Sigmoid colon (tissue), 7 donors: ENCODE measurements around the gene COPZ1. TPM values are rescaled to one million over a fixed set of nuclear protein-coding genes. Genes with fewer than 3 reads are reported as not detected.

ENCODE experiments used
- DNase-seq: peaks from one replicate; pipeline ENCODE4 v3.0.0-alpha.2; 2019
- H3K27ac ChIP-seq, 4 donors: fragments of 200-600 bp; sonication (generic); one replicate each; pipeline ENCODE4 v1.5.1; 2016 to 2019; ENCODE audit warnings: mild to moderate bottlenecking in 1 of 4
- H3K27me3 ChIP-seq, 3 donors: fragments of 200-600 bp; sonication (generic); one replicate each; pipeline ENCODE4 v1.5.1; 2019; ENCODE audit warnings: mild to moderate bottlenecking in 1 of 3
- H3K36me3 ChIP-seq, 4 donors: fragments of 200-600 bp; sonication (generic); one replicate each; pipeline ENCODE4 v1.5.1; 2016 to 2019
- H3K4me1 ChIP-seq, 4 donors: fragments of 200-600 bp; sonication (generic); one replicate each; pipeline ENCODE4 v1.5.1; 2017 to 2019
- H3K4me3 ChIP-seq, 4 donors: fragments of 200-600 bp; sonication (generic); one replicate each; pipeline ENCODE4 v1.5.1; 2017 to 2019; ENCODE audit warnings: mild to moderate bottlenecking in 2 of 4, moderate library complexity in 1 of 4
- H3K9me3 ChIP-seq, 4 donors: fragments of 200-600 bp in 3 of 4; sonication (generic) in 3 of 4; one replicate each; pipeline versions ENCODE4 v1.5.1 to v1.6.1; 2013 to 2019
- CTCF ChIP-seq, 4 experiments: fragments of 450-650 bp in 3 of 4; fragments of 200-600 bp in 1 of 4; IDR thresholded peaks; one replicate each; pipeline ENCODE4 v1.5.1; 2016 to 2019; ENCODE audit warnings: antibody characterized with exemption in 4 of 4, mild to moderate bottlenecking in 3 of 4, moderate library complexity in 2 of 4
- EP300 ChIP-seq, 4 donors: sonication (generic); formaldehyde crosslinking; IDR thresholded peaks; one replicate each; pipeline ENCODE4 v1.6.1; 2017; ENCODE audit warnings: antibody characterized with exemption in 4 of 4
- POLR2A ChIP-seq, 2 donors: fragments of 450-650 bp; IDR thresholded peaks; one replicate each; pipeline ENCODE4 v1.6.1; 2016; ENCODE audit warnings: antibody characterized with exemption in 2 of 2, mild to moderate bottlenecking in 2 of 2, moderate library complexity in 2 of 2
- POLR2AphosphoS5 ChIP-seq, 4 donors: sonication (generic); formaldehyde crosslinking; IDR thresholded peaks; one replicate each; pipeline ENCODE4 v1.6.1; 2017; ENCODE audit warnings: antibody characterized with exemption in 4 of 4
- WGBS, 2 donors: extraction: QIAGEN DNeasy Blood & Tissue Kit; methylation state at CpG; one replicate each; pipeline ENCODE4 v1.1.7; 2013; 5-methylcytosine and 5-hydroxymethylcytosine counted together
- intact Hi-C: fragments of 100-400 bp; cut with DNase I; formaldehyde crosslinking; loops from one replicate; pipeline ENCODE4 v1.15.1; 2023
- polyA plus RNA-seq, 3 donors: library from polyadenylated mRNA; stranded (reverse); fragments of 200-250 nt; gene quantifications; one replicate each; pipeline ENCODE4 v1.2.3, GENCODE V29; 2013
- total RNA-seq, 4 donors: library from RNA; depleted of rRNA; stranded (reverse); fragments of >200 nt; gene quantifications; one replicate each; pipeline ENCODE4 v1.1.0, GENCODE V29; 2016
- donor health status: healthy with polysubstance abuse.
- donor health status: Bipolar disorder and iron deficiency.
- donor health status: healthy.

Gene COPZ1
- total and polyA plus RNA-seq, 7 donors = 39.6 to 155 (median 74.2) TPM

- Histone ChIP-seq H3K4me1 (peaks cover 0 to 9% (median 8%) of the 10 kb centered on the region in 4 donors), H3K4me3 (peak within 1 kb of the TSS in 2 of 4 donors; percentile 15 to 27), H3K9me3 (no peaks in the 10 kb centered on the region), H3K36me3 (no peaks in the 10 kb centered on the region), H3K27me3 (peaks cover 0 to 43% (median 17%) of the 10 kb centered on the region in 3 donors), H3K27ac (no peak within 1 kb of the TSS)
- 3 to 5% methylated on average over 26 of the region's 26 CpGs for WGBS, 2 donors
- DNase-seq = no peak
- intact Hi-C loops = no loop called here
- TF ChIP-seq POLR2AphosphoS5 (IDR thresholded peaks at IDR 0.05) (no peak), POLR2A (IDR thresholded peaks at IDR 0.05) (no peak), CTCF (IDR thresholded peaks at IDR 0.05) (no peak), EP300 (IDR thresholded peaks at IDR 0.05) (no peak)
Observed at GRCh38 chr12:54300732-54301427, 24.1 kb upstream of the COPZ1 start, which contains the start of gene NFE2. Gene NFE2, minus strand, starts transcription at chr12:54301015. Its CDS starts 5,767 bp downstream, at chr12:54295248.

- Histone ChIP-seq H3K27me3 (peaks cover 0 to 43% (median 17%) of the 10 kb centered on the region in 3 donors), H3K9me3 (no peaks in the 10 kb centered on the region), H3K27ac (no peak overlapping the region), H3K4me3 (no peak overlapping the region), H3K36me3 (no peaks in the 10 kb centered on the region), H3K4me1 (peaks cover 0 to 9% (median 8%) of the 10 kb centered on the region in 4 donors)
- intact Hi-C loops = no loop called here
- 67 to 83% methylated on average over 1 of the region's 1 CpG for WGBS, 2 donors
- TF ChIP-seq EP300 (IDR thresholded peaks at IDR 0.05) (no peak), POLR2A (IDR thresholded peaks at IDR 0.05) (no peak), CTCF (IDR thresholded peaks at IDR 0.05) (no peak), POLR2AphosphoS5 (IDR thresholded peaks at IDR 0.05) (no peak)
- peak; percentile 45 for DNase-seq
Observed at GRCh38 chr12:54301428-54302048, 23.4 kb upstream of the COPZ1 start.

- intact Hi-C loops = no loop called here
- no peaks in the 10 kb centered on the region for H3K36me3 ChIP-seq
- DNase-seq = no peak
- H3K27ac ChIP-seq = no peak overlapping the region
- H3K27me3 ChIP-seq = peaks cover 0 to 42% (median 15%) of the 10 kb centered on the region in 3 donors
- no peak overlapping the region for H3K4me3 ChIP-seq
- TF ChIP-seq CTCF (IDR thresholded peaks at IDR 0.05) (no peak), POLR2AphosphoS5 (IDR thresholded peaks at IDR 0.05) (no peak), EP300 (IDR thresholded peaks at IDR 0.05) (no peak), POLR2A (IDR thresholded peaks at IDR 0.05) (no peak)
- no peaks in the 10 kb centered on the region for H3K9me3 ChIP-seq
- peaks cover 0 to 9% (median 8%) of the 10 kb centered on the region in 4 donors for H3K4me1 ChIP-seq
Observed at GRCh38 chr12:54303640-54304039, 21.3 kb upstream of the COPZ1 start.

GRCh38 chr12:54304187-54304810 lies 20.6 kb upstream of the COPZ1 start:
- no peak overlapping the region for H3K4me3 ChIP-seq
- peak; percentile 71 for DNase-seq
- 12 to 22% methylated on average over 12 of the region's 12 CpGs for WGBS, 2 donors
- peaks cover 0 to 9% (median 8%) of the 10 kb centered on the region in 4 donors for H3K4me1 ChIP-seq
- H3K27me3 ChIP-seq = peaks cover 0 to 35% (median 9%) of the 10 kb centered on the region in 3 donors
- TF ChIP-seq POLR2A (IDR thresholded peaks at IDR 0.05) (no peak), EP300 (IDR thresholded peaks at IDR 0.05) (no peak), CTCF (IDR thresholded peaks at IDR 0.05) (no peak), POLR2AphosphoS5 (IDR thresholded peaks at IDR 0.05) (no peak)
- no peak overlapping the region for H3K27ac ChIP-seq
- H3K36me3 ChIP-seq = no peaks in the 10 kb centered on the region
- intact Hi-C loops = no loop called here
- no peaks in the 10 kb centered on the region for H3K9me3 ChIP-seq
